ENCODE results near the gene WDR33.

WDR33 gene

GRCh38 chr2:127852388-127852787 lies 41.4 kb upstream of the WDR33 start:
- ChIA-PET POLR2A (interaction anchor here (0.6 to 1.1 kb wide), 2 partner anchors 8 to 98 kb away, joined by 4 to 8 read pairs; no protein-coding TSS in a partner anchor), CTCF (no interaction called here)
- TF ChIP-seq ZNF645 (tag by site-specific recombination; IDR thresholded peaks at IDR 0.05), result no peak
- TF ChIP-seq ZNF302 (tag by site-specific recombination; IDR thresholded peaks at IDR 0.05; ENCODE audit: low read depth), result no peak
- no peak for TF ChIP-seq ZNF660 (tag by site-specific recombination; IDR thresholded peaks at IDR 0.05)
- TF ChIP-seq ZNF114 (tag by site-specific recombination; IDR thresholded peaks at IDR 0.05), result no peak
- TF ChIP-seq REPIN1 (tag by site-specific recombination; IDR thresholded peaks at IDR 0.05; ENCODE audit: low read depth), result no peak
- Histone ChIP-seq H3K4me1 (ENCODE audit: control insufficient read depth, insufficient read depth, low read length) (peaks cover 7% of the 10 kb centered on the region), H3K27ac (ENCODE audit: extremely low read depth, low read depth, low read length) (no peak overlapping the region), H3K36me3 (ENCODE audit: control insufficient read depth in 2 of 2, insufficient read depth in 1 of 2, low read length in 2 of 2) (peaks cover 60 to 84% of the 10 kb centered on the region in 2 experiments), H3K9me3 (ENCODE audit: control insufficient read depth, insufficient read depth, low read depth, low read length) (no peaks in the 10 kb centered on the region), H3K4me3 (ENCODE audit: low read depth, low read length) (no peak overlapping the region)

GRCh38 chr2:127847931-127848330 lies 37.0 kb upstream of the WDR33 start:
- ChIA-PET CTCF (no interaction called here), POLR2A (no interaction called here)
- no peak overlapping the region for H3K4me3 ChIP-seq (ENCODE audit: low read depth, low read length)
- TF ChIP-seq ZNF48 (tag by site-specific recombination; IDR thresholded peaks at IDR 0.05) (no peak), BCL6B (tag by site-specific recombination; IDR thresholded peaks at IDR 0.05) (no peak), ZNF221 (tag by site-specific recombination; IDR thresholded peaks at IDR 0.05; ENCODE audit: borderline replicate concordance) (no peak), ZNF530 (tag by site-specific recombination; IDR thresholded peaks at IDR 0.05; ENCODE audit: low read depth) (no peak)
- no peaks in the 10 kb centered on the region for H3K9me3 ChIP-seq (ENCODE audit: control insufficient read depth, insufficient read depth, low read depth, low read length)
- peaks cover 78 to 85% of the 10 kb centered on the region in 2 experiments for H3K36me3 ChIP-seq (ENCODE audit: control insufficient read depth in 2 of 2, insufficient read depth in 1 of 2, low read length in 2 of 2)
- H3K4me1 ChIP-seq (ENCODE audit: control insufficient read depth, insufficient read depth, low read length), result no peaks in the 10 kb centered on the region
- no peak overlapping the region for H3K27ac ChIP-seq (ENCODE audit: extremely low read depth, low read depth, low read length)

GRCh38 chr2:127844973-127845372 lies 34.0 kb upstream of the WDR33 start:
- TF ChIP-seq ZNF239 (tag by site-specific recombination; IDR thresholded peaks at IDR 0.05) (no peak), ZNF202 (tag by site-specific recombination; IDR thresholded peaks at IDR 0.05; ENCODE audit: borderline replicate concordance) (no peak), PRDM6 (tag by site-specific recombination; IDR thresholded peaks at IDR 0.05) (no peak), RBAK (tag by site-specific recombination; IDR thresholded peaks at IDR 0.05) (no peak), ZNF391 (tag by site-specific recombination; IDR thresholded peaks at IDR 0.05; ENCODE audit: borderline replicate concordance, low read depth) (no peak), PATZ1 (tag by site-specific recombination; IDR thresholded peaks at IDR 0.05) (no peak), ZNF658 (tag by site-specific recombination; IDR thresholded peaks at IDR 0.05) (no peak), ZNF624 (tag by site-specific recombination; IDR thresholded peaks at IDR 0.05) (no peak), ZSCAN30 (tag by site-specific recombination; IDR thresholded peaks at IDR 0.05) (no peak), KLF7 (tag by site-specific recombination; IDR thresholded peaks at IDR 0.05; ENCODE audit: borderline replicate concordance) (no peak), ZNF707 (tag by site-specific recombination; IDR thresholded peaks at IDR 0.05) (no peak), SCRT2 (tag by site-specific recombination; IDR thresholded peaks at IDR 0.05) (no peak), BCL11B (tag by site-specific recombination; IDR thresholded peaks at IDR 0.05; ENCODE audit: low read depth) (no peak)
- no peak overlapping the region for H3K4me3 ChIP-seq (ENCODE audit: low read depth, low read length)
- no peaks in the 10 kb centered on the region for H3K4me1 ChIP-seq (ENCODE audit: control insufficient read depth, insufficient read depth, low read length)
- peaks cover 49 to 56% of the 10 kb centered on the region in 2 experiments for H3K36me3 ChIP-seq (ENCODE audit: control insufficient read depth in 2 of 2, insufficient read depth in 1 of 2, low read length in 2 of 2)
- POLR2A ChIA-PET, result interaction anchor here (0.6 to 1.1 kb wide), 2 partner anchors 8 to 21 kb away, joined by 4 to 5 read pairs; no protein-coding TSS in a partner anchor
- no peaks in the 10 kb centered on the region for H3K9me3 ChIP-seq (ENCODE audit: control insufficient read depth, insufficient read depth, low read depth, low read length)
- H3K27ac ChIP-seq (ENCODE audit: extremely low read depth, low read depth, low read length), result no peak overlapping the region
- CTCF ChIA-PET, result no interaction called here

Measured in HEK293 (cell line).